K562 (cell line): Measurements from ENCODE around the gene ALPK1.

ENCODE experiments used
- EGR1 ChIP-seq: fragments of 450-650 bp; conservative IDR thresholded peaks from 2 replicates; pipeline ENCODE4 v1.6.1; 2017; ENCODE audit warnings: mild to moderate bottlenecking
- ZBTB1 ChIP-seq: sonication (generic); formaldehyde crosslinking; IDR thresholded peaks from 2 replicates; pipeline ENCODE4 v1.8.1; 2023; ENCODE audit warnings: missing genetic modification reagents, low read depth, mild to moderate bottlenecking, borderline replicate concordance
- ZC3H11A ChIP-seq: IDR thresholded peaks from 2 replicates; pipeline ENCODE4 v1.6.1; 2012; ENCODE audit warnings: low read depth, low read length, improper control_type of control experiment
- ZNF175 ChIP-seq: fragments of 200-800 bp; sonication (Bioruptor generic); IDR thresholded peaks from 2 replicates; pipeline ENCODE4 v1.6.1; 2016; ENCODE audit warnings: low read depth, mild to moderate bottlenecking, missing genetic modification characterization, missing compliant biosample characterization
- ZNF589 ChIP-seq: fragments of 200-800 bp; sonication (Bioruptor generic); IDR thresholded peaks from 2 replicates; pipeline ENCODE4 v1.6.1; 2016; ENCODE audit warnings: low read depth, missing genetic modification characterization, missing compliant biosample characterization
- TF ChIP-seq, protein P1 (sequence below), 2 experiments: IDR thresholded peaks; 2 replicates each; pipeline ENCODE4 v1.6.1; 2011; ENCODE audit warnings: borderline replicate concordance in 1 of 2, control low read depth in 1 of 2, low read depth in 1 of 2, low read length in 1 of 2, mild to moderate bottlenecking in 1 of 2, mixed read lengths in 1 of 2, moderate library complexity in 1 of 2; ENCODE audit not compliant: insufficient read depth in 1 of 2, insufficient read length in 1 of 2, poor library complexity in 1 of 2, severe bottlenecking in 1 of 2; ENCODE audit errors: extremely low read depth in 1 of 2
- TF ChIP-seq, protein P2 (sequence below), 3 experiments: IDR thresholded peaks in 2 of 3; conservative IDR thresholded peaks in 1 of 3; 2 replicates each; pipeline ENCODE4 v1.5.1; 2011 to 2012; ENCODE audit warnings: low read length in 3 of 3, mild to moderate bottlenecking in 3 of 3, control low read depth in 2 of 3, improper control_type of control experiment in 1 of 3, inconsistent platforms in 1 of 3, low read depth in 1 of 3, mixed read lengths in 1 of 3, moderate library complexity in 1 of 3; ENCODE audit not compliant: insufficient read depth in 2 of 3

DNA sequence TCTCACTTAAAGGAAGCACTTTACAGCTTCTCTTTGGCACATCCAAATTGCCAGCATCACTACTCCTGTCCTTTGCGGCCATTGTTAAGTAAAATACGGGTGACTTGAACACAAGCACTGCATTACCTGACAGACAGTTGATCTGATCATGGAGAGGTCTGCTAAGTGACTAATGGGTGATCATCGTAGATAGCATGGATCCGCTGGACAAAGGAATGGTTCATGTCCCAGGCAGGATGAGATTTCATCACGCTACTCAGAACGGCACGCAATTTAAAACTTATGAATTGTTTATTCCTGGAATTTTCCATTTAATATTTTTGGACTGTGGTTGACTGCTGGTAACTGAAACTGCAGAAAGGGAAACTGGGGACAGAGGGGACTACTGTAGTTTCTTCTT is 124.7 kb downstream of the ALPK1 start:
- TF ChIP-seq, protein P1, sequence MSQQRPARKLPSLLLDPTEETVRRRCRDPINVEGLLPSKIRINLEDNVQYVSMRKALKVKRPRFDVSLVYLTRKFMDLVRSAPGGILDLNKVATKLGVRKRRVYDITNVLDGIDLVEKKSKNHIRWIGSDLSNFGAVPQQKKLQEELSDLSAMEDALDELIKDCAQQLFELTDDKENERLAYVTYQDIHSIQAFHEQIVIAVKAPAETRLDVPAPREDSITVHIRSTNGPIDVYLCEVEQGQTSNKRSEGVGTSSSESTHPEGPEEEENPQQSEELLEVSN (IDR thresholded peaks at IDR 0.05; ENCODE audit: borderline replicate concordance in 1 of 2, extremely low read depth in 1 of 2, insufficient read depth in 1 of 2, insufficient read length in 1 of 2, low read depth in 1 of 2, low read length in 1 of 2, poor library complexity in 1 of 2, severe bottlenecking in 1 of 2), result no peak
- TF ChIP-seq ZNF175, result no peak
- TF ChIP-seq ZNF589 (CRISPR knock-in tag), result no peak
- no peak for TF ChIP-seq EGR1
- TF ChIP-seq, protein P2, sequence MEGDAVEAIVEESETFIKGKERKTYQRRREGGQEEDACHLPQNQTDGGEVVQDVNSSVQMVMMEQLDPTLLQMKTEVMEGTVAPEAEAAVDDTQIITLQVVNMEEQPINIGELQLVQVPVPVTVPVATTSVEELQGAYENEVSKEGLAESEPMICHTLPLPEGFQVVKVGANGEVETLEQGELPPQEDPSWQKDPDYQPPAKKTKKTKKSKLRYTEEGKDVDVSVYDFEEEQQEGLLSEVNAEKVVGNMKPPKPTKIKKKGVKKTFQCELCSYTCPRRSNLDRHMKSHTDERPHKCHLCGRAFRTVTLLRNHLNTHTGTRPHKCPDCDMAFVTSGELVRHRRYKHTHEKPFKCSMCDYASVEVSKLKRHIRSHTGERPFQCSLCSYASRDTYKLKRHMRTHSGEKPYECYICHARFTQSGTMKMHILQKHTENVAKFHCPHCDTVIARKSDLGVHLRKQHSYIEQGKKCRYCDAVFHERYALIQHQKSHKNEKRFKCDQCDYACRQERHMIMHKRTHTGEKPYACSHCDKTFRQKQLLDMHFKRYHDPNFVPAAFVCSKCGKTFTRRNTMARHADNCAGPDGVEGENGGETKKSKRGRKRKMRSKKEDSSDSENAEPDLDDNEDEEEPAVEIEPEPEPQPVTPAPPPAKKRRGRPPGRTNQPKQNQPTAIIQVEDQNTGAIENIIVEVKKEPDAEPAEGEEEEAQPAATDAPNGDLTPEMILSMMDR (IDR thresholded peaks at IDR 0.05 in 2 of 3, conservative IDR thresholded peaks at IDR 0.05 in 1 of 3; ENCODE audit: insufficient read depth in 2 of 3, low read depth in 1 of 3, low read length in 3 of 3), result no peak
- no peak for TF ChIP-seq ZBTB1 (CRISPR knock-in tag)
- TF ChIP-seq ZC3H11A, result no peak
